HG03025 (cell line): ENCODE measurements around the gene PTGER2.
A peak's percentile ranks its signal among the peaks of the same experiment; 100 is the strongest.

ENCODE experiments used
- ATAC-seq: cut with Tn5 transposase; IDR thresholded peaks from one replicate; pipeline ENCODE4 v1.9.1; 2021; ENCODE audit warnings: mild to moderate bottlenecking, moderate library complexity; ENCODE audit not compliant: unreplicated experiment, low FRiP score

PTGER2 gene, protein sequence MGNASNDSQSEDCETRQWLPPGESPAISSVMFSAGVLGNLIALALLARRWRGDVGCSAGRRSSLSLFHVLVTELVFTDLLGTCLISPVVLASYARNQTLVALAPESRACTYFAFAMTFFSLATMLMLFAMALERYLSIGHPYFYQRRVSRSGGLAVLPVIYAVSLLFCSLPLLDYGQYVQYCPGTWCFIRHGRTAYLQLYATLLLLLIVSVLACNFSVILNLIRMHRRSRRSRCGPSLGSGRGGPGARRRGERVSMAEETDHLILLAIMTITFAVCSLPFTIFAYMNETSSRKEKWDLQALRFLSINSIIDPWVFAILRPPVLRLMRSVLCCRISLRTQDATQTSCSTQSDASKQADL

DNA sequence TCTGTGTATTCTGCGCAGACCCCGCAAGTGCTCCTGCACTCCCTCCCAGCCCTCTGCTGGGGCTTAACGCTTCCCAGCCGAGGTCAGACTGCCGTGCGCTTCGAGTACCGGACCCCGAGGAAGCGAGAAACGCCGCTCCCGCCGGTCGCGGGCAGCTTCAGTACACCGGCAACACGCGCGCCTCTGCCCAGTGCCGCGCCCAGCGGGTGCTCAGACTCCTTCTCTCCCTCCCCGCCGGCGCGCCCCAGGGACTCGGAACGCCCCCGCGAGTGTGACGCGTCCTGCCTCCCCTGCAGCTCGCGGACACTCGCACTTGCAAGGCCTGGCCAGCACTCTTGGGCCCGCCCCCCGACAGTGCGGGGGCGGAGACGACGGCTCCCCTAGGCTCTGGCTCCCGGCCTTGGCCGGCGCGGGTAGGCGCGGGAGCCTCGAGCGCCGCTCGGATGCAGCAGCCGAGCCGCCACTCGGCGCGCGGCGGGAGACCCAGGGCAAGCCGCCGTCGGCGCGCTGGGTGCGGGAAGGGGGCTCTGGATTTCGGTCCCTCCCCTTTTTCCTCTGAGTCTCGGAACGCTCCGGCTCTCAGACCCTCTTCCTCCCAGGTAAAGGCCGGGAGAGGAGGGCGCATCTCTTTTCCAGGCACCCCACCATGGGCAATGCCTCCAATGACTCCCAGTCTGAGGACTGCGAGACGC, at the start of gene PTGER2:
PTGER2 (plus strand) TSS at position 410 of the 692 bp plus-strand sequence; CDS start at position 647, 237 bp downstream.
- ATAC-seq: peak; percentile 36

DNA sequence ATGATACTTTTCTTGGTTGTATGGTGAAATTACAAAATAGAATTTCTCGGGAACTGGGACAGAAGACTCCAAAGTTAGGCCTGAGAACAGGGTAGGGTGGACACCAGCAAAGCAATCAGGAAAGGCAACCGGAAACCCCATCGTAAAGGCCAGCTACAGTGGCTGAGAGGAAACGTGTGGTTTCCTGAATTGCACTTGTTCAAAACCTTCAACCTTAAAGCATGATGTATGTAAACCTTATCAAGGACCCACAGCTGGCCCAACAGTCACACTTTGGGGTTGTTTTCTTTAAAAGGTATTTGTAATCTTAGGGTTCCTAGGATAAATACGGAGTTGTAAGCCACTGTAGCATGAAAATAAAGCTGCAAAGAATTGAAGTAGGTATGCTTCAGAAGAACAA, 48.9 kb upstream of the PTGER2 start:
- ATAC-seq: no peak

DNA sequence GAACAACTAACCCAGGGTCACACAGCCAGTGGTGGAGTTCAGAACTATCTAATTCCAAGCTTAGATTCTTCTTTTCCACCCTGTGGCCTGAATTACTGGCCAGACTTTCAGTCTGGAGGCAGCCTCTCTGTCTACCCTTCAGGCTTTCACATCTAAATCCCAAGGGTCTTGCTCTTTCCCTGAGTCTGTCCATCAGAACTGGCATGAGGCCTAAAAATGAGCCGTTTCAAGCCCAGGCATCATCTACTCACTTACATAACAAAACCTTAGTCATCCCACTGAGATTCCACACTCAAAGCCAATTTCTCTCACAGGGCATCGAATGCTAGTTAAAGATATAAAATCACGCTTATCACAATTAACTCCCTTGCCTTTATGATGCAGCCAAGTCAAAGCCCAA, 47.9 kb upstream of the PTGER2 start:
- ATAC-seq: no peak

DNA sequence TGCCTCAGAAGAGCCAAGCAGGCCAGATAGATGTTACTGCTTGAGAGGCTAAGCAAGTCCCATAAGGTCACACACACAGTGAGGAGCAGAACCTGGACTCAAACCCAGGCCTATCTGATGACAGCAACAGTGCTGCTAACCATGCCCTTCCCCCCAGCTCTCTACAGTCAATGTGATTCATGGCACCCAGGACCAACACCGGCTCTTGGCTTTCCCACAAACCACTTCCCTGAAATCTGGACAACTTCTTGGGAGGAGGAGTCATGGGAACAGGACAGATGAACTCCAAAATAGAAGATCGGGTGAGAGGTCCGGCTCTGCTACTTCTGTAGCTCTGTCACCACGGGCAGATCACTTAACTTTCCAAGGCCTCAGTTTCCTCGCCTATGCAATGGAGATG, 47.3 kb upstream of the PTGER2 start:
- no peak for ATAC-seq

DNA sequence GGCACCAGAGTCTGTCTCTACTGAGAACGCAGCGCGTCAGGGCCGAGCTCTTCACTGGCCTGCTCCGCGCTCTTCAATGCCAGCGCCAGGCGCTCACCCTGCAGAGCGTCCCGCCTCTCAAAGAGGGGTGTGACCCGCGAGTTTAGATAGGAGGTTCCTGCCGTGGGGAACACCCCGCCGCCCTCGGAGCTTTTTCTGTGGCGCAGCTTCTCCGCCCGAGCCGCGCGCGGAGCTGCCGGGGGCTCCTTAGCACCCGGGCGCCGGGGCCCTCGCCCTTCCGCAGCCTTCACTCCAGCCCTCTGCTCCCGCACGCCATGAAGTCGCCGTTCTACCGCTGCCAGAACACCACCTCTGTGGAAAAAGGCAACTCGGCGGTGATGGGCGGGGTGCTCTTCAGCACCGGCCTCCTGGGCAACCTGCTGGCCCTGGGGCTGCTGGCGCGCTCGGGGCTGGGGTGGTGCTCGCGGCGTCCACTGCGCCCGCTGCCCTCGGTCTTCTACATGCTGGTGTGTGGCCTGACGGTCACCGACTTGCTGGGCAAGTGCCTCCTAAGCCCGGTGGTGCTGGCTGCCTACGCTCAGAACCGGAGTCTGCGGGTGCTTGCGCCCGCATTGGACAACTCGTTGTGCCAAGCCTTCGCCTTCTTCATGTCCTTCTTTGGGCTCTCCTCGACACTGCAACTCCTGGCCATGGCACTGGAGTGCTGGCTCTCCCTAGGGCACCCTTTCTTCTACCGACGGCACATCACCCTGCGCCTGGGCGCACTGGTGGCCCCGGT, 46.4 kb upstream of the PTGER2 start, which contains the start of gene PTGDR:
PTGDR (plus strand) TSS at position 198 of the 778 bp plus-strand sequence; CDS start at position 315, 117 bp downstream.
- ATAC-seq: no peak

DNA sequence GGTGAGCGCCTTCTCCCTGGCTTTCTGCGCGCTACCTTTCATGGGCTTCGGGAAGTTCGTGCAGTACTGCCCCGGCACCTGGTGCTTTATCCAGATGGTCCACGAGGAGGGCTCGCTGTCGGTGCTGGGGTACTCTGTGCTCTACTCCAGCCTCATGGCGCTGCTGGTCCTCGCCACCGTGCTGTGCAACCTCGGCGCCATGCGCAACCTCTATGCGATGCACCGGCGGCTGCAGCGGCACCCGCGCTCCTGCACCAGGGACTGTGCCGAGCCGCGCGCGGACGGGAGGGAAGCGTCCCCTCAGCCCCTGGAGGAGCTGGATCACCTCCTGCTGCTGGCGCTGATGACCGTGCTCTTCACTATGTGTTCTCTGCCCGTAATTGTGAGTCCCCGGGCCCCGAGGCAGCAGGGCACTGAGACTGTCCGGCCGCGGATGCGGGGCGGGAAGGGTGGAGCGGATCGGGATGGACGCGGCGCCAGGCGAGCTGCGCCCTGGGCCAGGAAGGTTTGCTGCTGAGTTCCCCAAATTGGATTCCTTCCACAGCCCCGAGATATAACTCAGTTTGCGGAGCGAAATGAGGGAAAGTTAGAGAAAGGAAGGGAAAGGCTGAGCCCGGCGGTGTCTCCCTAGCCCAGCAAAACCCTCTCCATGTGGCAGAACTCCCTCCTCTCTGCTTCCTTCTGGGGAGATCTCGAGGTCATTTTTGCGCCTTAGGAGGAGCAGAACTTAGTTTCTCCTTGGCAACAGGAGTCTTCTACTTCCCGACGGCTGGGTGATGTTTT, 45.6 kb upstream of the PTGER2 start:
- ATAC-seq: no peak

DNA sequence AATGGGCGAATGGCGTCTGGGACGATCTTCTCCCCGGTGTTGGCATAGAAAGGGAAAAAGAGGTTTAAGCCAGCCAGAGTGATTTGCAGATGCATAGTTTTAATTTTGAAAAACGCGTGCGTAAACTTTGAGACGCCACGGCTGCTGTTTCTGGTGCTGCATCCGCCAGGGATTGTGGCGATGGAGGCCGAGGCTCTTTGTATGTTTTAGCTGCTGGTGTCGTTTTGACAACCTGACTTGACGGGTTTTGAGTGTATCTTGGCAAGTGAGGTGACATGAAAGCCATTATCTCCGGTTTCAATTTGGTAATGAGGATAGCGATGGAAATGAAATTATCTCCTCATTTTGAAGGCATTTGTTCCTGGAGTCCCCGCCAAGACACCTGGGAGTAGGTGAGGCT, 45.0 kb upstream of the PTGER2 start:
- no peak for ATAC-seq

DNA sequence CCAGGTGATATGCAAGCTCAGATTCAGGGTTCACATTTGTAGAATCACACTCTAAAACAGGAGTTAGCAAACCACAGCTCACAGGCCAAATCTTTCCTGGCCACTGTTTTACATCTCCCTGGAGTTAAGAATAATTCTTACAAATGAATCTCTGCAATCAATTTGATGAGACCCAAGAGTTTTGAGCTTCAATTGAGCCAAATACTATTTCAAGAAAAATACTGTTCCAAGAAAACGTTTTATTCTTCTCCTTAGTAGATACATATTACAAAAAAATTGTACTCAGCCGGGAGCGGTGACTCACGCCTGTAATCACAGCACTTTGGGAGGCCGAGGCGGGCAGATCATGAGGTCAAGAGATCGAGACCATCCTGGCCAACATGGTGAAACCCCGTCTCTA, 44.1 kb upstream of the PTGER2 start:
- ATAC-seq: no peak

DNA sequence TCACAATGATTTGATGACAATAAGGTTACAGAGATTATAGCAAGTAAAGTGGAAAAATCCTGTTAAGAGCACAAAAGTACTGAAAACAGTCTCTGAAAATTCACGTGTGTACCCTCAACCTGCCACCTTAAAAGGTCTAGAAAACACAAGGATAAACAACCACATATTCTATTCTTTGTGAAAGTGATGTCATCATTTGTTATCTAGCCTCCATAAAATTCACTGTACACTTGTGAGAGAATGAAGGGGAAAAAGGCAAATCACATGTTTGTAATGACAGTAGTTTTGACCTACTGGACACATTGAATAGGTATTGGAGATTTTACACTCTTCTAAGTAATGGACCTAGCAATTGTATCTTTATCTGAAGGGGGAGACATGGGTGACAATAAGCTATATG, 42.6 kb upstream of the PTGER2 start:
- no peak for ATAC-seq

DNA sequence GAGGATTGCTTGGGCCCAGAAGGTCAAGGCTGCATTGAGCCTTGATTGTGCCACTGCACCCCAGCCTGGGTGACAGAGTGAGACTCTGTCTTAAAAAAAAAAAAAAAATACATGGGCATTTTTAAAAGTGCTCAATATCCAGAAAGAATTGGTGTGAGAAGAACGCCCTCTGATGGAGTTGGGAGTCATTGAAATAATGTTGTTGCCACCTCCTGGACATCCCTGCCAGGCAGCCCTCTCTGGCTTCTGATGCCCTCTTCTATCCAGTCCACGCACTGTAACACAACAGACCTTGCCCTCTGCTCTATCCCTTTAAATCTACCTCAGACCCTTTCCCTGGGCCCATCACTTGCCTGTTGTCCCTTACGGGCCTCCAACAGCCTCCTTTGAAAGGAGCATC, 41.7 kb upstream of the PTGER2 start:
- ATAC-seq: no peak

DNA sequence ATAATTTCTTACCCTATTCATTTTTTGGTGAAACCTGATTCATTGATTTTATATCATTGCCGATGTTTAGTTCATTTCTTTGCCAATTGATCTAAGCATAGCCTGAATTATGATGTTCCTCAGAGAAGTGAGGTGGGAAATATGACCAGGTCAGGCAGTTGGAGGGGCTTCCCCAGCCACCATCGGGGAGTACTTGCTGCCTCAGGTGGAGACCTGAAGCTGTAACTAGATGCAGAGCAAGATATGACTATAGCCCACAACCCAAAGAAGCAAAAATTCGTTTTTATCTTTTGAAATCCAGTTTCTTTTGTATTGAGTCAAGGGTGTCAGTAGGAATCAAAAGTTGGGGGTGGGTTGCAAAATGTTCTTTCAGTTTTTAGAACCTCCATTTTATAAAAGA, 38.7 kb upstream of the PTGER2 start:
- no peak for ATAC-seq

DNA sequence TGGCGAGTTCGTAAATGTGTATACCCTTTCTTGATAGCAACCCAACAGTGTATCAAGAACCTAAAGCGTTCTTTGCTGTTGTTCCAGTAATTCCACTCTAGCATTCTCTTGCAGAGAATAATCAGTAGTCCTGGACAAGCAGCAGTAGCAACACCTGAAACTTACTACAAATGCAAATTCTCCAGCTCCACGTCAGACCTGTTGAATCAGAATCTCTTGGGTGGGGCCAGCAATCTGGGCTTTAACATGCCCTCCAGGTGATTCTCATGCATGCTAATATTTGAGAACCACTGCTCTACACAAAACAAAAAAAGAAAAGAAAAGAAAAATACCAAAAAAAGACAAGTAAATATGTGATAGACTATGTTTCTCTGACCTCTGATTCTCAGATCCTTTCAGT, 36.6 kb upstream of the PTGER2 start:
- ATAC-seq: no peak

DNA sequence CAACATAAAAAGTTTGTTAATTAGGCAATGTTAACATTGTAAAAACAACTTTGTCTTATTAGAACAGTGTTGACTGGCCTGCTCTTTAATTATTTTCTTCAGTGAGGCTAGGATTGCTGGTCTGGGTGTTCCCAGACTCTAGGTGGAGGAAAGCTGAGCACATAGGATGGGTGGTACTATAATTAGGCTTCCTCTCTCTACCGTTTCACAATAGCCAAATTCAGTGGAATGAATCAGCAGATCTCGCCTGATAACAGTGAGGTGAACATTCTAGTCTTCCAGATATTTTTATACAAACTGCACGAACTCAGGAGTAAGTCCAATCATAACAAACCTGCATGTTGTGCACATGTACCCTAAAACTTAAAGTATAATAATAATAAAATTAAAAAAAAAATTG, 34.7 kb upstream of the PTGER2 start:
- ATAC-seq: no peak

DNA sequence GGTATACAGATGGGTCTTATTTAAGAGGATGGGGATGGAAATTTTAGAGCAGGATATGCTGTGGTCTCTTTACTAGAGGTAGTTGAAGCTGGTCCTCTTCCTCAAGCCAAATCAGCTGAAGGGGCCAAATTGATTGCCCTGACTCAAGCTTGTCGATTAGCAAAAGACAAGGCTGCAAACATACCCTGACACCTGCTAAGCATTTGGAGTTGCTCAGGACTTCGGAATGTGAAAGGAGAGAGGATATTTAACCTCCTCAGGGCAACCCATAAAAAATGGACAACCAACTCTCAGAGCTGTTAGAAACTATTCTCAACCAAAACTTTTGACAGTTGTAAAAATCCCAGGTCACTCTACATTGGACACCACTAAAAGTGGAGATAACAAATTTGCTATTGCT, 31.0 kb upstream of the PTGER2 start:
- ATAC-seq: no peak

DNA sequence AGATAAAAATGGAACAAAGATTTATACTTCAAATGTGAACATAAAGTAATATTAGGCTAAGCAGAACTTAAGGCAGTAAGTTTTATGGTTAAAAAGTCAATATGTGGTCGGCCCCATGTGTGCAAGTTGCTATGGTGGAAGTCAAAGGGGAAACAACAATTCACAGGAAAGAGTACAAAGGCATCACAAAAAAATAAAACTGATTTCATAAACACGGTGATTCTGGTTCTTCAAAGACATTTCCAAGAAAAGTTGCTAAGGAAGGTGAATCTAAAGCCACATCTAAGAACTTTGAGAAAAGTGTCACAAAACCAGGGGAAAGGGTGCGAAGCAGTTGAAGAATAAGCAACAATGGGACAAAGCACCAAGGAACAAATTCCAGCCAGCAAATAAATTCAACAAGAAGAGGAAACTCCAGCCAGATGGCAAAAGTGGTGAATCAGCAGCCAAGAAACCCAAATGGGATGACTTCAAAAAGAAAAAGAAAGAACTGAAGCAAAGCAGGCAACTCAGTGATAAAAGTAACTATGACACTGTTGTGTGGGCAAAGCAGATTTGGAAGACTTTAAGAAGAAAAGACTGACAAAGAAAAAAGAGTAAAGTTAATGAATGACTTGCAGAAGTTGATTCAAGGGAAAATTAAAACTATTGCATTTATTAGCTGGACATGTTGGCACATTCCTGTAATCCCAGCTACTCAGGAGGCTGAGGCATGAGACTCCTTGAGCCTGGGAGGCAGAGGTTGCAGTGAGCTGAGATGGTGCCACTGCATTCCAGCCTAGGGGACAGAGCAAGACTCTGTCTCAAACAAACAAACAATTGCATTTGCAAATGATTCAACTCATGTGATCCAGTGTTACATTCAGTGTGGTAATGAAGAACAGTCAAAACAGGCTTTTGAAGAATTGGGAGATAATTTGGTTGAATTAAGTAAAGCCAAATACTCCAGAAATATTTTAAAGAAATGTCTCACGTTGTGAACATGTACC, 27.2 kb upstream of the PTGER2 start:
- no peak for ATAC-seq

DNA sequence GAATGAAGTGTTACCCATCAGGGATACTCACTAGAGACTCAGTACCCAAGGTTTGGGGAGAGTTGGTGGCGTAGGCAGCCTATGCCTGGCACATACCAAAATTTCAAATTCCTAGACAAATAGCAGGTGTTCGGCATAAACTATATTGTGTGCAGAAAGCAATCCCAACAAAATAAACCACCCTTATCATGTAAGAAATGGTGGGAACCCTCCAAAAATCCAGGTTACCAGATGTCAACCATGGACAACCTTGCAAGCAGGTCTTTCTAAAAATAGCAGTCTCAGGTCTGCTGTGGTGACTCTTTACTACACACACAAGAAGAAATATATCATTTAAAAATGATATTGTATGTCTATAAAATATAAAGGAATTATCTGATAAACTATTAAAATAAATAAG, 17.7 kb upstream of the PTGER2 start:
- no peak for ATAC-seq

DNA sequence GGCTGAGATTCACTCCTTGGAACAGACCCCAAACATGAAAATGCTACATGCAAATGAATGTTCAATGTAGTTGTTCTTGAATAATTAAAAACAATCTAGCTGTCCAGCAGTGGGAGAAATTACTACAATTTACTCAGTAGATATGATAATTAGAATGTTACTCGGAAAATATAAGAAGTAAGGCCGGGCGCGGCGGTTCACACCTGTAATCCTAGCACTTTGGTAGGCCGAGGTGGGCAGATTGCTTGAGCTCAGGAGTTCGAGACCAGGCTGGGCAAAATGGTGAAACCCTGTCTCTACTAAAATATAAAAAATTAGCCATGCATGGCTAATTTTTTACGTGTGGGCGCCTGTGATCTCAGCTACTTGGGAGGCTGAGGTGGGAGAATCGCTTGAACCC, 15.3 kb upstream of the PTGER2 start:
- no peak for ATAC-seq

DNA sequence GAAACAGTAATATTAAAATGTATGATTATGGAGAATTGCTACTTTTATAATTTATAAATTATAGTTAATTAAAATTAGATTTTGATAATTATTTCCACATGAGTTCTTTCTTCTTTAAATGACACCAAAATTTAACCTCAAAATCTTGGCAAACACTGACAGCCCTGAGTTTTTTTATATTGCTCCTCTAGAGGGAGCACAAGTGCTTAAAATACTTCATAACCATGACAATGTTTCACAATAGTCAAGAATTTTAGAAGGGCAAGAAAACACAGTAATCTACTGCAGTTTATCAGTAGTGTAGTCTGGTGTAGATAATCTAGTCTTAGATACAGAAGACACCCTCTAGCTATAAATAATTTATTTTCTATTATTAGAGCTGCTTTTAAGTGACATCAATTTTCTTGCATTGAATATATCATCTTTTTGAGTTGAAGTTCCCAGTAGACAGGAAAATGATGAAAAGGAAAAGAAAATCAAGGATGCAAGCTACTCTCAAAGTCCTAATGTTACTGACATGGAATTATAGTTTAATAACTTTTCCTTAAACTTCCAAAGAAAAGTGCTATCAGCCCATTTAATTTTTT, 14.3 kb upstream of the PTGER2 start:
- no peak for ATAC-seq

DNA sequence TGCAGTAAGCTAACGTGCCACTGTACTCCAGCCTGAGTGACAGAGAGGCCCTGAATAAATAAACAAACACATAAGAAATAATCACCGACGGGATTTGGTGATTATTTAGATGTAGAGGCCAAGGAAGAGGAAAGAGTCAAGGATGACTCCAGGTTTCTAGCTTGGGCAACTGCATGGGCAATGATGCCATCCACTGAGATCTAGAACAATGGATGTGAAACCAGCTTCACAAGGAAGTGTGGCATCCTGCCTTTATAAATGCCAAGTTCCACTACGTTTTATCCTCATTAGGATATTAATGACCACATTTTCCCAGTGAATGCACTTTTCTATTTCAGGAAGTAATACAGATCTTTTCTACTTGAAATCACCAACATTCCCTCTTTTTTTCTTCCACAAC, 10.9 kb upstream of the PTGER2 start:
- ATAC-seq: no peak
